HepG2 (cell line): Measurements from ENCODE around the gene ITPRIP. TPM values are rescaled to one million over a fixed set of nuclear protein-coding genes. Genes with fewer than 3 reads are reported as not detected.
A peak's percentile ranks its signal among the peaks of the same experiment; 100 is the strongest.

ENCODE experiments used
- CENPBD1 ChIP-seq: sonication (generic); formaldehyde crosslinking; IDR thresholded peaks from 2 replicates; pipeline ENCODE4 v1.8.0; 2022; ENCODE audit warnings: missing genetic modification reagents, low read depth, mild to moderate bottlenecking, borderline replicate concordance
- CTCF ChIP-seq: sonication (generic); formaldehyde crosslinking; IDR thresholded peaks from 2 replicates; pipeline ENCODE4 v1.5.0; 2020; ENCODE audit warnings: mild to moderate bottlenecking, missing genetic modification reagents, moderate library complexity
- FOXP4 ChIP-seq: sonication (generic); formaldehyde crosslinking; IDR thresholded peaks from 2 replicates; pipeline ENCODE4 v1.4.0; 2020; ENCODE audit warnings: missing genetic modification reagents
- HHEX ChIP-seq: IDR thresholded peaks from 2 replicates; pipeline ENCODE4 v1.6.1; 2016; ENCODE audit warnings: control low read depth
- POLR2G ChIP-seq: fragments of 200-400 bp; formaldehyde crosslinking; IDR thresholded peaks from 2 replicates; pipeline ENCODE4 v1.6.1; 2018; ENCODE audit warnings: mild to moderate bottlenecking, low read depth, low read length, moderate library complexity
- RBFOX2 ChIP-seq: fragments of 200-400 bp; formaldehyde crosslinking; IDR thresholded peaks from 2 replicates; pipeline ENCODE4 v1.6.1; 2017; ENCODE audit warnings: low read depth, mild to moderate bottlenecking, low read length
- YY1 ChIP-seq: IDR thresholded peaks from 2 replicates; pipeline ENCODE4 v1.6.1; 2011; ENCODE audit warnings: low read length, low read depth, moderate library complexity, mild to moderate bottlenecking; ENCODE audit not compliant: insufficient read depth, insufficient replicate concordance
- ZBTB7B ChIP-seq: sonication (generic); formaldehyde crosslinking; IDR thresholded peaks from 2 replicates; pipeline ENCODE4 v1.4.0; 2020; ENCODE audit warnings: missing genetic modification reagents
- ZNF136 ChIP-seq: sonication (generic); formaldehyde crosslinking; IDR thresholded peaks from 2 replicates; pipeline ENCODE4 v1.8.1; 2022; ENCODE audit warnings: low read depth, mild to moderate bottlenecking, moderate library complexity, missing genetic modification reagents
- ZNF18 ChIP-seq: sonication (generic); formaldehyde crosslinking; IDR thresholded peaks from 2 replicates; pipeline ENCODE4 v1.8.0; 2022; ENCODE audit warnings: mild to moderate bottlenecking, missing genetic modification reagents; ENCODE audit not compliant: insufficient replicate concordance
- ZNF33B ChIP-seq: sonication (generic); formaldehyde crosslinking; IDR thresholded peaks from 2 replicates; pipeline ENCODE4 v1.5.1; 2020; ENCODE audit warnings: mild to moderate bottlenecking, missing genetic modification reagents
- ZNF768 ChIP-seq: sonication (generic); formaldehyde crosslinking; IDR thresholded peaks from 2 replicates; pipeline ENCODE4 v1.4.0; 2020; ENCODE audit warnings: missing genetic modification reagents
- ZNF770 ChIP-seq: sonication (generic); formaldehyde crosslinking; IDR thresholded peaks from 2 replicates; pipeline ENCODE4 v1.5.0; 2020; ENCODE audit warnings: mild to moderate bottlenecking, missing genetic modification reagents
- ZNF775 ChIP-seq: sonication (generic); formaldehyde crosslinking; IDR thresholded peaks from 2 replicates; pipeline ENCODE4 v1.4.0; 2020; ENCODE audit warnings: missing genetic modification reagents, mild to moderate bottlenecking, moderate library complexity, borderline replicate concordance
- ZNF782 ChIP-seq: sonication (generic); formaldehyde crosslinking; IDR thresholded peaks from 2 replicates; pipeline ENCODE4 v1.4.0; 2020; ENCODE audit warnings: missing genetic modification reagents, mild to moderate bottlenecking, borderline replicate concordance
- polyA plus RNA-seq, 8 experiments: library from polyadenylated mRNA; depleted of rRNA in 3 of 8; stranded (reverse) in 7 of 8; unstranded in 1 of 8; fragments of >200 nt; fragmentation: Illumina TruSeq in 4 of 8; extraction: Trizol in 4 of 8; gene quantifications; 2 replicates each; pipeline versions ENCODE4 v1.2.1 to v1.2.3, GENCODE V29; 2011 to 2016; ENCODE audit warnings: low read depth in 4 of 8, missing spikeins in 1 of 8, mixed read lengths in 1 of 8; ENCODE audit not compliant: insufficient read depth in 1 of 8
- total RNA-seq, 5 experiments: library from RNA; depleted of rRNA; stranded (reverse); fragments of >200 nt; fragmentation: Illumina TruSeq; extraction: Trizol; gene quantifications; 2 replicates each; pipeline ENCODE4 v1.2.3, GENCODE V29; 2016; ENCODE audit warnings: low read depth in 1 of 5
- TF ChIP-seq, protein P1 (sequence below): sonication (generic); formaldehyde crosslinking; IDR thresholded peaks from 2 replicates; pipeline ENCODE4 v1.5.1; 2020; ENCODE audit warnings: missing genetic modification reagents, mild to moderate bottlenecking, borderline replicate concordance
- TF ChIP-seq, protein P2 (sequence below): sonication (generic); formaldehyde crosslinking; IDR thresholded peaks from 2 replicates; pipeline ENCODE4 v1.8.1; 2023; ENCODE audit warnings: mild to moderate bottlenecking, missing genetic modification reagents

The ITPRIP gene
- total and polyA plus RNA-seq, 2 of the 13 experiments (the other 11 are each of a cell fraction or from before 2014, with no cell fraction given), result 1.00 to 2.8 TPM

DNA sequence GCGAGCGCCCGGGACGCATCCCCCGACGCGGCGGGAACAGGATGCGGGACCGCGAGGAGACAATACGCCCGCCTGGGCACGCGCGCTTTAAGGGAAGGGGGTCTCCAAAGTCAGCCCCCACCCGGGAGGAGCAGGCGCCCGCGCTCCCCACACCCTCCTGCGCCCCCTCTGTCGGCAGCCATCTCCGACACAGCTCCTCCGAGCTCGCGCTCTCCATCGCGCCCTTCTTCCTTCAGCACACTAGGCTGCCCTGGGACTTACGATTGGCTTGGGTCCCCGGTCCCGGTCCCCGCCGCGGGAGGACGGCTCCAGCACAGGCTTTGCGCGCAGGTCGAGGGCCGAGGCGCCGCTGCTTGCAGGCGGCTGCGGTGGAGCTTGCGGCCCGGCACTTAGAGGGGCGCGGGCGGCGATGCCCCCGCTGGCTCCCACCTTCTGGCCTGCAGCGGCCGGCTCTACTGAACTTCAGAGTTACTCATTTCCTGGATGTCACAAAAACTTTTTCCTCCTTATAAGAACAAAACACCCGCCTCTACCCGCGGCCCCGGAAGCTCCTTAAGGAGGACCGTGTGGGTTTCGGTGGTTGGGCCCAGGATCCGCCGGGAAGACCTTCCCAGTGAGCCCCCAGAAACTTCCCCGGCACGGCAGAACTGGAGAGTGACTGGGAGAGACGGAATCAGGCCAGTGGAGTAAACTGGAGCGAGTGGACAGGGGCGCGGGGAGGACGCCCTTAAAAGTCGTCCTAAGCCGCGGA lies at the start of gene ITPRIP (continued):
- no peak for TF ChIP-seq FOXP4
- no peak for TF ChIP-seq CENPBD1
- TF ChIP-seq, protein P1, sequence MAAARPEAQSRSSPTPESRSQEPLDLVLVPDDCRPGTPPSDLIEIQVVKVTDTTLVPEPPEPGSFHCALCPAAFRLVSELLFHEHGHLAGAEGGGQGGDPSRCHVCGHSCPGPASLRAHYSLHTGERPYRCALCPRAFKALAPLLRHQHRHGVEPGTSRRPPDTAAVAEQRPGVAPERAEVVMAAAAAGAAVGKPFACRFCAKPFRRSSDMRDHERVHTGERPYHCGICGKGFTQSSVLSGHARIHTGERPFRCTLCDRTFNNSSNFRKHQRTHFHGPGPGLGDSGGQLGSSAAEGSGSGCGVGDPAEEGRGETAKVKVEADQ (CRISPR knock-in tag), result no peak
- TF ChIP-seq ZNF775 (CRISPR knock-in tag), result no peak
- peak; percentile 15 for TF ChIP-seq ZNF18 (CRISPR knock-in tag)
- 0 out of 2 replicates have a peak, but pooled peaks have one; percentile 35 for TF ChIP-seq RBFOX2
- TF ChIP-seq POLR2G, result peak; percentile 64
- peak; percentile 17; the same call in 1 of the 2 replicates for TF ChIP-seq ZNF782
- TF ChIP-seq ZNF770 (CRISPR knock-in tag), result no peak; the same call in 1 of the 2 replicates
- peak; percentile 45; the same call in 1 of the 2 replicates for TF ChIP-seq CTCF (CRISPR knock-in tag)
- no peak for TF ChIP-seq ZNF136 (CRISPR knock-in tag)
- peak; percentile 18; the same call in 1 of the 2 replicates for TF ChIP-seq ZNF768 (CRISPR knock-in tag)
- peak; percentile 25 for TF ChIP-seq YY1
- no peak for TF ChIP-seq ZNF33B (CRISPR knock-in tag)
- TF ChIP-seq ZBTB7B, result peak; percentile 26; the same call in 1 of the 2 replicates
- TF ChIP-seq, protein P2, sequence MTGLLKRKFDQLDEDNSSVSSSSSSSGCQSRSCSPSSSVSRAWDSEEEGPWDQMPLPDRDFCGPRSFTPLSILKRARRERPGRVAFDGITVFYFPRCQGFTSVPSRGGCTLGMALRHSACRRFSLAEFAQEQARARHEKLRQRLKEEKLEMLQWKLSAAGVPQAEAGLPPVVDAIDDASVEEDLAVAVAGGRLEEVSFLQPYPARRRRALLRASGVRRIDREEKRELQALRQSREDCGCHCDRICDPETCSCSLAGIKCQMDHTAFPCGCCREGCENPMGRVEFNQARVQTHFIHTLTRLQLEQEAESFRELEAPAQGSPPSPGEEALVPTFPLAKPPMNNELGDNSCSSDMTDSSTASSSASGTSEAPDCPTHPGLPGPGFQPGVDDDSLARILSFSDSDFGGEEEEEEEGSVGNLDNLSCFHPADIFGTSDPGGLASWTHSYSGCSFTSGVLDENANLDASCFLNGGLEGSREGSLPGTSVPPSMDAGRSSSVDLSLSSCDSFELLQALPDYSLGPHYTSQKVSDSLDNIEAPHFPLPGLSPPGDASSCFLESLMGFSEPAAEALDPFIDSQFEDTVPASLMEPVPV (CRISPR knock-in tag), result 0 out of 2 replicates have a peak, but pooled peaks have one; percentile 59
- no peak for TF ChIP-seq HHEX (CRISPR knock-in tag)
